ENCODE measurements around the gene AP3S2.

- TF ChIP-seq CTCF (IDR thresholded peaks at IDR 0.05; ENCODE audit: insufficient read depth, low read length, poor library complexity, severe bottlenecking) (no peak), EZH2phosphoT487 (conservative IDR thresholded peaks at IDR 0.05; ENCODE audit: low read length) (no peak)
Observed at GRCh38 chr15:89802231-89802928, 91.4 kb downstream of the AP3S2 start.
